NCI-H2196 treated with DMSO at 0.1 percent for 48 hours (cell line): ENCODE results near the gene PTPRE.

Source experiments
- DNase-seq: peaks from one replicate; lab custom pipeline; 2025; ENCODE audit not compliant: unreplicated experiment; lab: John Stamatoyannopoulos, UW

PTPRE gene

GRCh38 chr10:128114901-128115300, 208.0 kb downstream of the PTPRE start:
- DNase-seq: no peak

- no peak for DNase-seq
Observed at GRCh38 chr10:128115356-128115755, 208.5 kb downstream of the PTPRE start.

GRCh38 chr10:128116187-128116586, 209.3 kb downstream of the PTPRE start:
- no peak for DNase-seq

DNA sequence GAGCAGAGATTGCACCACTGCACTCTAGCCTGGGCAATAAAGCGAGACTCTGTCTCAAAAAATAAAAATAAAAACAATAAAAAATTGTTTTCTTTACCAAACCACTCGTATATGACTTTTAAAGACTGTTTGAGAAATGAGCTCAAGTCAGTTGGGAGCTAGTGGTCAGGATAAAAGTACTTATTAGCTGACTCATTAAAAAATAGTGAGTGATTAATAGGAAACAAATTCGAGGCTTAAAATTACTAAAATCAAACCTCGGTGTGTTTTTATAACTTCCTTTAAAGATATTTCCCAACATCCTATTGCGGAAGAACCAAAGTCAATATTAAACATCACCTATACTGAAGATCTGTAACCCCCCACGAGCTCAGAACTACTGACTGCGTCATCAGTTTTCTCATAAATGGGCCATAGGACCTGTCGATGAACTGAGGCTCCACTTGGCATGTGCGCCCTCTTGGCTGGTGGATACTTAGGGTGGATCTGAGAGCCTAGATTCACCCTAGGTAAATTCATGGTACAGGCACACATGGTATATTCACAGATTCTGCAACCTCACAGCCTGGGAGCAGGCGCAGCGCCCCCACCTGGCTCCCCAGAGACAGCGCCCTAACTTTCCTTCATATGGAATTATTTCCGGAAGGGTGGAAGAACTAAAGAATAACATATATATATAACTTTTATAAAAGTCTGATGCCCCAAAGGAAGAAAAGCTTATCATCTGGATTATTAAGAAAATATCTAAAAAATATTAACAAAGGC, 210.1 kb downstream of the PTPRE start:
- DNase-seq: no peak

DNA sequence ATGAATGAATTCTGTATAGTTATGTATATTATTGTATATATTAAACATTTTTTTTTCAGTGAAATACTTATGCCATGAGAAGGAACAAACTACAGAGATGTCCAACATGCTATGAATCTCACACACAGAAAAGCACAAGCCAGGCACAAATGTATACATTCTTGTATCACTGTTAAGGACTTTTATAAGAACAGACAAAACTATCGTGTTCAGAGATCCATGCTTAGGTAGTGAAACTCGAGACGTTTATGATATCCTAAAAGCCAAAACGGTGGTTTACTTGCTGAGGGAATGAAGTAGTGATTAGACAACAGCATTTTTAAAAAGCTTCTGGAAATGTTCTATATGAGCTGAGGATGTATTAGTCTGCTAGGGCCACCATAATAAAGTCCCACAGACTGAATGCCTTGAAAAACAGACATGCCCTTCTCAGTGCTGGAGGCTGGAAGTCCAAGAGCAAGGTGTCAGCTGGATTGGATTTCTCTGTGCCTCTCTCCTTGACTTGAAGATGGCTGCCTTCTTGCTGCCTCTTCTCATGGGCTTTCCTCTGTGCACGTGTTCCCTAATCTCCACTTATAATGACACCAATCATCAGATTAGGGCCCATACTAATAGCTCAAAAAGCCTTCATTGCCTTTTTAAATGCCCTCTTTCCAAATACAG, 215.0 kb downstream of the PTPRE start:
- DNase-seq: no peak

- no peak for DNase-seq
Observed at GRCh38 chr10:128122931-128123330, 216.0 kb downstream of the PTPRE start.

- no peak for DNase-seq
Observed at GRCh38 chr10:128123846-128124245, 216.9 kb downstream of the PTPRE start.

- no peak for DNase-seq
Observed at GRCh38 chr10:128124813-128125403, 218.0 kb downstream of the PTPRE start.

DNA sequence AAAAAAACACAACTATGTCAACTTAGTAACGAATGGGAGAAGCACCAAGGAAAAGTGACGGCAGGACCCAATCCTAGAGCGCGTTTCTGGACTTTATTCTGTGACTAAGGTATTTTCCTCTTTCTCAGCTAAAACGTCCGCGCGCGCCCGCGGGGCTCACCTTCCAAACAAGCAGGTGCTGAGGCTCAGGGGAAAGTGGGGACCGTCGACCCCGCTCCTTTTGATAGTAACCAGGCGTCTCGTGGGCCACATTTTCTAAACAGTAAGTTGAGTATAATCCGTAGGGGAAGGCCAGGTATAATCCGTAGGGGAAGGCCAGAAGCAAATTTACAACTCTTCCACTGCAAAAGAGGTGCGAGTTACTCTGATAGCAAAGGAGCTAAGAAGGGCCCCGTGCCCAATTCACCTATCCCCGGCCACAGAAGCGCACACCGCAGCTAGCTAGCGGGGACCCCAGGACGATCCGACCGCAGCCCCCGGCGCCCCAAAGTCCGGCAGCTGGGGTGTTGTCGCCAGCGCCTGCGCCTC, 218.6 kb downstream of the PTPRE start:
- no peak for DNase-seq

DNA sequence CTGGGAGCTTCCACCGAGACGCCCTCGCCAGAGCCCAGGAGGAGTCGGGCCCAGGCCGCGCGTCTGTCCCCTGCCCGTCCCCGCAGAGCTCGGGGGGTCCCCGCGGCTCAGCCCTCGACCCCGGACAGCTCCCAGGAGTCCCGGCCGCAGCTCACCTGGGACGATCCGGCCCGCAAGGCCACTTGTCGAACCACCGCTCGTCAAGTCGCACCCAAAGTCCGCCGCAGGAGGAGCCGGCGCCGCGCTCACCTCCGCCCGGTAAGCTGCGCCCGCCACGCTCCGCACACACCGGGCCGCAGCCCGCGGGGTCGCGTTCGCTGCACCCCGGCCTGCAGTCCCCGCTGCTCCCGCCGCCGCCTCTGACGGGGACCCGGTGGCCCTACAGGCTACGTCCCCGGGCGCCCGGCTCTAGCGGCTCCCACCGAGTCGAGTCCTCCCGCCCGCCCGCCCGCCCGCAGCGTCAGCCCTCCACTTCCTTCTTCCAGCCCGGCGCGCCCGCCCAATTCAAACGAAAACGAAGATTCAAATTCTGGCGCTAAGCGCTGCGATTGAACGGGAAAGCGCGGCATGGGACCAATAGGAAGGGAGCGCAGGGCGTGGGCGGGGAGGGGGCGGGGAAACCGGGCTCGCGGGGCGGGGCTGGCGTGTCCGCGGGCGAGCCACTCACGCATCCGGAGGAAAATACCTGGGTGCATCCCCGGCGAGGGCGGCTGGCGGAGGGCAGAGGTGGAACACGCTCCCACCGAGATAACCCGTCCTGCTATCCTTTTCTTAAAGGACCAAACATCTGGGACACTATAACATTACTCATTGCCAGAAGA, 219.3 kb downstream of the PTPRE start, which contains the start of gene MKI67:
MKI67 (minus strand) TSS at position 480 of the 821 bp plus-strand sequence. CDS start 756 bp downstream, outside the sequence.
- peak; percentile 61 for DNase-seq

DNA sequence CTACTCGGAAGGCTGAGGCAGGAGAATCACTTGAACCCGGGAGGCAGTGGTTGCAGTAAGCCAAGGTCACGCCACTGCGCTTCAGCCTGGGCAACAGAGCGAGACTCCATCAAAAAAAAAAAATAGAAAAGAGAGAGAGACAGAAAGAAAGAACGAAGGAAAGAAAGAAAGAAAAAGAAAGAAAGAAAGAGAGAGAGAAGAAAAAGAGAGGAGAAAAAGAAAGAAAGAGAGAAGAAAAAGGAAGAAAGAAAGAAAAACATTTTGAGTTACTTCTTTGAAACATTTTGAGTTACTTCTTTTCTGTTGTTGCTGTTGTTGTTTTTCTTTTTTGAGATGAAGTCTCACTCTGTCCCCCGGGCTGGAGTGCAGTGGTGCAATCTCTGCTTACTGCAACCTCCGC, 221.7 kb downstream of the PTPRE start:
- DNase-seq: no peak

DNA sequence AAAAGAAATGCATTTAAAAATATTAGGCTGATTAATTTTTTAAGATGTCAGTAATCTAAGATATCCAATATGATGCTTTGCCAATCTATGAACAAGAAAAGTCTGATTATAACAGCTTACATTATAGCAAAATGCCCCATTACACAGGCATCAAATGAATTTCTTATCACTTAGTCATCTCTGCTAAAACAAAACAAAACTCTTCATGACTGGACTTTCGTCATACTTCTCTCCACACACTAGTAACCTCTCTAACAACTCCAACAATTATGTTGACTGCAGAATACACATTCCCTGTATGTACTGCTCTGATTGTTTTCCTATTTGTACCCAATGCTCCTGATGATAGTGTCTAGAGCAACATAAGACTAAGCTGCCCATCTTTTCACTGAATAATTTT, 223.1 kb downstream of the PTPRE start:
- DNase-seq: no peak
